Measurements from ENCODE around the gene SLC48A1. TPM values are rescaled to one million over a fixed set of nuclear protein-coding genes. Genes with fewer than 3 reads are reported as not detected.
A peak's percentile ranks its signal among the peaks of the same experiment; 100 is the strongest.

The SLC48A1 gene
- total RNA-seq, 1 donor from 2014 or later, result 19.7 TPM

DNA sequence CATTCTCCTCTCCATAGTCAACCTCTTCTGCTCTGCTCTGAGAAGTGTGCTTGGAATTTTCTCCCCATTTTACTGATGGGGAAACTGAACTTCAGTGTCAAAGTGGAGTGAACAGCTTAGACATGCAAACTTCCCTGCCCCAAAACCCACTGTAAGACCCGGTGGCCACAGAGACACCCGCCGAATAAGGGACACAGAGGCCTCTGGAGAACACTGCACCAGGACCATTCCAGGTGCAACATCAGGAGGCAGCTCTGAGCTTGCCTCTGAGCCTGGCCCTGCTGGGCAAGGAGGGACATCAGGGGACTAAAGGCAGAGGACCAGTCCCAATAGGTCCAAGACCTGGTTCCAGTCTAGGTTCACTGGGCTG, 45.0 kb downstream of the SLC48A1 start:
- Mint-ChIP-seq H3K36me3 (no peaks in the 10 kb centered on the region), H3K4me3 (peak overlapping the region; percentile 91)

DNA sequence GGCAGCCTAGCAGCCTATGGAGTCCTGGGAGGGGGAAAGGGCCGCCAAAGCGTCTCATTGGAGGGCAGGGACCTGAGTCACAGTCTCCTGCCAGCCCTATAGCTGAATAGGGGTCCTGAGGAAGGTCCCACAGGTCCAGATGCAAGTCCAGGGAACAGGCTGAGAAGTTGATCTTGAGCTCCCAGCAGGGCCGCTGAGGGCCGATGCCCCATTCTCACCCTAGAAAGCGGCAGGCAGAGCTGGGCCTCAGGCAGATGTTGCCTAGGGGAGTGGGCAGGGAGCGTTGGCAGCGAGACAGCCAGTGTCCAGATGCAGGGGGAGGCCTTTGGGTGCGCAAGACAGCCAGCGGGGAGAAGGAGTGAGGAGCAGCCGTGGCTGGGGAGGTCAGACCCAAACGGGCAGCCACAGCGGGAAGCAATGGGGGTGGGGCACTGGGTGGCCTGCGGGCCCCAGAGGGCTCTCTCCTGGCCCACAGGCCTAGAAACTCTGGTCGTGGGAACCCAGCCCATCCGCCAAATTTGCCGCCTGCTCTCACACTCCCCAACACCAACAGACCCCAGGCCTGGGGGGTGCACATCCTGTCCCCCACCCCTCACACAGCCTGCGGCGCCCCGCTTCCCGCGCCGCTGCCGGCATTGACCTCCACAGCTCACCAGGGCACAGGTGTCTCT, 45.6 kb downstream of the SLC48A1 start:
- TF ChIP-seq, protein P1, sequence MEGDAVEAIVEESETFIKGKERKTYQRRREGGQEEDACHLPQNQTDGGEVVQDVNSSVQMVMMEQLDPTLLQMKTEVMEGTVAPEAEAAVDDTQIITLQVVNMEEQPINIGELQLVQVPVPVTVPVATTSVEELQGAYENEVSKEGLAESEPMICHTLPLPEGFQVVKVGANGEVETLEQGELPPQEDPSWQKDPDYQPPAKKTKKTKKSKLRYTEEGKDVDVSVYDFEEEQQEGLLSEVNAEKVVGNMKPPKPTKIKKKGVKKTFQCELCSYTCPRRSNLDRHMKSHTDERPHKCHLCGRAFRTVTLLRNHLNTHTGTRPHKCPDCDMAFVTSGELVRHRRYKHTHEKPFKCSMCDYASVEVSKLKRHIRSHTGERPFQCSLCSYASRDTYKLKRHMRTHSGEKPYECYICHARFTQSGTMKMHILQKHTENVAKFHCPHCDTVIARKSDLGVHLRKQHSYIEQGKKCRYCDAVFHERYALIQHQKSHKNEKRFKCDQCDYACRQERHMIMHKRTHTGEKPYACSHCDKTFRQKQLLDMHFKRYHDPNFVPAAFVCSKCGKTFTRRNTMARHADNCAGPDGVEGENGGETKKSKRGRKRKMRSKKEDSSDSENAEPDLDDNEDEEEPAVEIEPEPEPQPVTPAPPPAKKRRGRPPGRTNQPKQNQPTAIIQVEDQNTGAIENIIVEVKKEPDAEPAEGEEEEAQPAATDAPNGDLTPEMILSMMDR (conservative IDR thresholded peaks at IDR 0.05), result no peak
- Mint-ChIP-seq H3K4me3 (peak overlapping the region; percentile 91), H3K9me3 (no peaks in the 10 kb centered on the region), H3K4me1 (ENCODE audit: unreplicated experiment) (peaks cover 61% of the 10 kb centered on the region), H3K27ac (peak overlapping the region; percentile 82), H3K36me3 (no peaks in the 10 kb centered on the region), H3K27me3 (no peaks in the 10 kb centered on the region)
- DNase-seq (ENCODE audit: extremely low spot score, unreplicated experiment), result no peak

More for the DNA sequence above, 45.0 kb downstream of the SLC48A1 start:
- Mint-ChIP-seq H3K4me1 (ENCODE audit: unreplicated experiment) (peaks cover 63% of the 10 kb centered on the region), H3K9me3 (no peaks in the 10 kb centered on the region), H3K27ac (peak overlapping the region; percentile 82), H3K27me3 (no peaks in the 10 kb centered on the region)
- no peak for DNase-seq (ENCODE audit: extremely low spot score, unreplicated experiment)
- TF ChIP-seq, protein P1 (conservative IDR thresholded peaks at IDR 0.05), result no peak

DNA sequence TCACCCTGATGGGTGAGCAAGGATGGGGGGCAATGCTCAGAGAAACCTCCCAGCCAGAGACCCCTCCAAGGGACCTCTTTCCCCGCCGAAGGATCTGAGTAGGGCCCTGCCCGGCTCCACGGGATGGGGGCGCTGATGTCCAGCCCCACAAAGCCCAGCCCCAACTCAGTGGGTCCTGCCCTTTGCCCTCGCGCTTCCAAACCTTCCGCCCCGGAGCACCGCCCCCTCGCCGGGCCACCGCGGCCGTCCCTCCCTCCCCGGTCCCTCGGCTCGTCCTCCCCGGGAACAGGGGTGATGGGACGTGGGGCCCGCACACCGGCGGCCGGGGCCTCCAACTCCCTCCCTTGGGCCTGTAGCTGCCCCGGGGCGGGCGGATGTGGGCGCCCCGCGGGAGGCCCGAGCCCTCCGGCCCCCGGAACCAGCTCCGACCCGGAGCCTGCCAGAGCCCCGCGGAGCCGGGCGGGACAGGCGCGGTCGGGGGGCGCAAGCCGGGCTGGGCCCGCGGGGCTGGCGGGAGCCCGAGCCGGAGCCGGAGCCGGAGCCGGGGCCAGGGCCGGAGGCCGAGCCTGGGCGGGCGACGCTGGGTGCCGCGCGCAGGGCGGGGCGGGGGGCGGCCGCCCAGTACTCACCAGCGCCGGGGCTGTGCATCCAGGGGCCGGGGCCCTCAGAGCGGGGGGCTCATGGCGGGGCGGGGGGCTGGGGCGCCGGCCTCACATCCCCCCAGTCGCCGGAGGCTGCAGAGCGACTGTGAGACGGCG, 46.3 kb downstream of the SLC48A1 start:
- TF ChIP-seq, protein P1 (conservative IDR thresholded peaks at IDR 0.05), result peak; percentile 34
- Mint-ChIP-seq H3K36me3 (no peaks in the 10 kb centered on the region), H3K4me3 (peak overlapping the region; percentile 91), H3K4me1 (ENCODE audit: unreplicated experiment) (peaks cover 53% of the 10 kb centered on the region), H3K27me3 (no peaks in the 10 kb centered on the region), H3K9me3 (no peaks in the 10 kb centered on the region), H3K27ac (peak overlapping the region; percentile 82)
- no peak for DNase-seq (ENCODE audit: extremely low spot score, unreplicated experiment)

DNA sequence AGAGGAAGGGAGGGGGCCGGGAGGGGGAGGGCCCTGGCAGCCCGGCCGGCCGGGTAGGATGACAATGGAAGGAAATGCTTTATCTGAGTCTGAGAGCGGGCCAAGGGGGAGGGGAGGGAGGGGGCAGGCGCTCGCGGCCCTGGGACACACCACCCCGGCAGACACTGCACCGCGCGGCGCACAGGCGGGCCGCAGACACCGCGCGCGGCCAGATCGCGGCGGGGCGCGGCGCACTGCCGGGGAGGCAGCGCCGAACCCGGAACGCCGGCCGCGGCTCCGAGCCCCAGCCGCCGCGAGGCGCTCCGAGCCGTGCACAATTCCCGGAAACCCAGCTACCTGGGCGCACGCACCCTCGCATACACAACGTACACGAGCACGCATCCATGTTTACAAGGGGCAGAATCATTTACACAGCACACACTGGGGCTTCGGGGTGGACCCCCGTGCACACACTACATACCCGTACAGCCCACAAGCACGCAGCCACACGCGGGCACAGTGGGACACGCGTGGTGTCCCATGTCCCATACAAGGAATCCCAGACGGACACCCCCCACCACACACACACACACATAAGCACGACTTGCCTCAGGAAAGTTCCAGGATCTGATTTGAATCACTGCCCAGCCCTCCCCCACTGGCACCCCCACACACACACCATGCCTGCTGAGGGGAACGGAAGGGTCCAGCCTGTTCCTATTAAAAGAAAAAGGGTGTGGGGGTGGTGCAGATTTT, 47.0 kb downstream of the SLC48A1 start, which contains the start of gene HDAC7:
TSS of gene HDAC7 (minus strand) at position 8 of the 735 bp plus-strand sequence. CDS start 118 bp downstream, outside the sequence.
- DNase-seq (ENCODE audit: extremely low spot score, unreplicated experiment), result no peak
- H3K4me3 Mint-ChIP-seq, result peak within 1 kb of the TSS; percentile 98
- H3K36me3 Mint-ChIP-seq, result no peaks in the 10 kb centered on the region
- H3K4me1 Mint-ChIP-seq (ENCODE audit: unreplicated experiment), result peaks cover 56% of the 10 kb centered on the region
- no peaks in the 10 kb centered on the region for H3K9me3 Mint-ChIP-seq
- H3K27ac Mint-ChIP-seq, result peak within 1 kb of the TSS; percentile 97
- TF ChIP-seq, protein P1 (conservative IDR thresholded peaks at IDR 0.05), result no peak
- no peaks in the 10 kb centered on the region for H3K27me3 Mint-ChIP-seq

DNA sequence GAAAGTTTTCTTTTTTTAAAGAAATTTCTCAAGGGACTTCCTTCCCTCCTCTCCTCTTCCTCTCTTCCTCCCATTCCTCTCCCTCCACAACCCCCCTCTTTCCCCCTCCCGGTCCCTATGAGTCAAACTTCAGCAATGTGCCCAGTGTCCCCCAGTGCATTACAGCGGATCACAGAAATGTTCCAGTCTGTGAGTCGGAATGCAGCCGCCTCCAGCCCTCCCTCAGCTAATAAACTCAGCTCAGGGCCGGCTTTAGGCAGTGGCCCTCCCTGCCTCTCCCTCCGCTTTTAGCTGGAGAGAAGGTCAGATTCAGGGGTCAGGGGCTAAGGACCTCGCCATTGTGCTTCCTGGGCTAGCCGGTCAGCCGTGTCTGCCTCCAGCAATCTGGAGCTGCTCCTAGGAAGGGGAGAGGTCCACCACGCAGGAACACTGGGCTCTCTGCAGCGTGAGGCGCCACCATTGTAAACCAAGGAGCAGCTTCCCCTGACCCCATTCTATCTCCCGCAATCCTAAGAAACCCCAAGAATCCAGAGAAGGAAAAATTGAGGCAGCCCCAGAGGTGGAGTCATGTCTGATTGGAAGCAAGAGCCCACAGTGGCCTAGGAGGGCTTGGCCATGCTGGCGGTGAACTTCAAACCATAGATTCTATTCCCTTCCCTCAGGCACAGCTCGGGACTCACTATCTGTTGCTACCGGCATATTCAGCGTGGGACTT, 47.8 kb downstream of the SLC48A1 start:
- no peak for DNase-seq (ENCODE audit: extremely low spot score, unreplicated experiment)
- peak overlapping the region; percentile 98 for H3K4me3 Mint-ChIP-seq
- H3K4me1 Mint-ChIP-seq (ENCODE audit: unreplicated experiment), result peaks cover 62% of the 10 kb centered on the region
- H3K27ac Mint-ChIP-seq, result peak overlapping the region; percentile 97
- no peaks in the 10 kb centered on the region for H3K9me3 Mint-ChIP-seq
- TF ChIP-seq, protein P1 (conservative IDR thresholded peaks at IDR 0.05), result no peak
- no peaks in the 10 kb centered on the region for H3K27me3 Mint-ChIP-seq
- no peaks in the 10 kb centered on the region for H3K36me3 Mint-ChIP-seq
